Activated naive CD4-positive, alpha-beta T cell treated with anti-CD3 and anti-CD28 coated beads, Interleukin-2, amount 50 U/mL, for 72 hours (primary cell): ENCODE data around the gene ARHGAP18. TPM values are rescaled to one million over a fixed set of nuclear protein-coding genes. Genes with fewer than 3 reads are reported as not detected.

Source experiments
- ATAC-seq, 2 donors: fragments of 150-1000 bp; cut with Tn5 transposase; 2 replicates each; pipeline ENCODE4 v1.10.0; 2021; ENCODE audit warnings: mild to moderate bottlenecking in 2 of 2, moderate library complexity in 2 of 2
- DNase-seq, 2 donors: peaks; one replicate each; pipeline ENCODE4 v3.0.0; 2021 to 2022; ENCODE audit warnings: low spot score in 2 of 2
- H3K27ac Mint-ChIP-seq, 2 donors: one replicate each; pipeline ENCODE4 v1.8.0; 2022; ENCODE audit warnings: mild to moderate bottlenecking in 2 of 2, mixed read lengths in 2 of 2
- H3K36me3 Mint-ChIP-seq, 2 donors: one replicate each; pipeline ENCODE4 v1.8.0; 2022; ENCODE audit warnings: mixed read lengths in 2 of 2
- H3K9me3 Mint-ChIP-seq, 2 donors: one replicate each; pipeline ENCODE4 v1.8.0; 2022; ENCODE audit warnings: mixed read lengths in 2 of 2
- total RNA-seq, 2 donors: library from RNA; stranded (reverse); gene quantifications; one replicate each; pipeline ENCODE4 v1.2.3, GENCODE V29; 2022

ARHGAP18 gene
- total RNA-seq, 2 donors from 2014 or later: 7.7 to 8.7 TPM

- Mint-ChIP-seq H3K9me3 (no peaks in the 10 kb centered on the region), H3K36me3 (no peaks in the 10 kb centered on the region), H3K27ac (no peak overlapping the region)
- ATAC-seq (no peak), DNase-seq (no peak)
Measured at GRCh38 chr6:129645830-129646579, 64.0 kb downstream of the ARHGAP18 start.

GRCh38 chr6:129645106-129645829, 64.7 kb downstream of the ARHGAP18 start:
- ATAC-seq (no peak), DNase-seq (no peak)
- Mint-ChIP-seq H3K27ac (no peak overlapping the region), H3K36me3 (no peaks in the 10 kb centered on the region), H3K9me3 (no peaks in the 10 kb centered on the region)

- DNase-seq: no peak
- Mint-ChIP-seq H3K9me3 (no peaks in the 10 kb centered on the region), H3K36me3 (no peaks in the 10 kb centered on the region), H3K27ac (no peak overlapping the region)
- no peak for ATAC-seq
Measured at GRCh38 chr6:129644567-129645015, 65.4 kb downstream of the ARHGAP18 start.

- H3K9me3 Mint-ChIP-seq: no peaks in the 10 kb centered on the region
- H3K36me3 Mint-ChIP-seq: no peaks in the 10 kb centered on the region
- no peak overlapping the region for H3K27ac Mint-ChIP-seq
- ATAC-seq (no peak), DNase-seq (no peak)
Measured at GRCh38 chr6:129643968-129644367, 66.0 kb downstream of the ARHGAP18 start.

- no peak for DNase-seq
- no peak overlapping the region for H3K27ac Mint-ChIP-seq
- no peaks in the 10 kb centered on the region for H3K9me3 Mint-ChIP-seq
- no peak for ATAC-seq
- no peaks in the 10 kb centered on the region for H3K36me3 Mint-ChIP-seq
Measured at GRCh38 chr6:129643176-129643575, 66.8 kb downstream of the ARHGAP18 start.

- H3K27ac Mint-ChIP-seq: no peak overlapping the region
- no peaks in the 10 kb centered on the region for H3K36me3 Mint-ChIP-seq
- no peaks in the 10 kb centered on the region for H3K9me3 Mint-ChIP-seq
- ATAC-seq (no peak), DNase-seq (no peak)
Measured at GRCh38 chr6:129642322-129642721, 67.7 kb downstream of the ARHGAP18 start.

- no peak for ATAC-seq
- Mint-ChIP-seq H3K27ac (no peak overlapping the region), H3K36me3 (no peaks in the 10 kb centered on the region), H3K9me3 (no peaks in the 10 kb centered on the region)
- no peak for DNase-seq
Measured at GRCh38 chr6:129641344-129641743, 68.6 kb downstream of the ARHGAP18 start.

GRCh38 chr6:129638686-129639085, 71.3 kb downstream of the ARHGAP18 start:
- no peaks in the 10 kb centered on the region for H3K9me3 Mint-ChIP-seq

GRCh38 chr6:129638055-129638684, 71.8 kb downstream of the ARHGAP18 start:
- Mint-ChIP-seq H3K27ac (no peak overlapping the region), H3K36me3 (no peaks in the 10 kb centered on the region), H3K9me3 (no peaks in the 10 kb centered on the region)
- ATAC-seq (no peak), DNase-seq (no peak)

More at GRCh38 chr6:129638686-129639085, 71.3 kb downstream of the ARHGAP18 start:
- H3K27ac Mint-ChIP-seq: no peak overlapping the region
- no peaks in the 10 kb centered on the region for H3K36me3 Mint-ChIP-seq
- ATAC-seq (no peak), DNase-seq (no peak)

GRCh38 chr6:129637340-129638054, 72.5 kb downstream of the ARHGAP18 start:
- Mint-ChIP-seq H3K9me3 (no peaks in the 10 kb centered on the region), H3K27ac (no peak overlapping the region), H3K36me3 (no peaks in the 10 kb centered on the region)
- ATAC-seq (no peak), DNase-seq (no peak)

GRCh38 chr6:129635396-129636130, 74.4 kb downstream of the ARHGAP18 start:
- Mint-ChIP-seq H3K9me3 (no peaks in the 10 kb centered on the region), H3K36me3 (no peaks in the 10 kb centered on the region), H3K27ac (no peak overlapping the region)
- ATAC-seq (no peak), DNase-seq (no peak)

GRCh38 chr6:129634411-129635230, 75.4 kb downstream of the ARHGAP18 start:
- H3K36me3 Mint-ChIP-seq: no peaks in the 10 kb centered on the region
- no peak for ATAC-seq
- no peak for DNase-seq
- no peaks in the 10 kb centered on the region for H3K9me3 Mint-ChIP-seq
- no peak overlapping the region for H3K27ac Mint-ChIP-seq

- Mint-ChIP-seq H3K36me3 (no peaks in the 10 kb centered on the region), H3K27ac (no peak overlapping the region), H3K9me3 (no peaks in the 10 kb centered on the region)
- DNase-seq: no peak
- ATAC-seq: no peak
Measured at GRCh38 chr6:129633529-129633928, 76.4 kb downstream of the ARHGAP18 start.

- H3K9me3 Mint-ChIP-seq: no peaks in the 10 kb centered on the region
- no peak for DNase-seq
- no peak overlapping the region for H3K27ac Mint-ChIP-seq
- no peak for ATAC-seq
- no peaks in the 10 kb centered on the region for H3K36me3 Mint-ChIP-seq
Measured at GRCh38 chr6:129632172-129632613, 77.8 kb downstream of the ARHGAP18 start.

- Mint-ChIP-seq H3K36me3 (no peaks in the 10 kb centered on the region), H3K9me3 (no peaks in the 10 kb centered on the region), H3K27ac (no peak overlapping the region)
- DNase-seq: no peak
- ATAC-seq: peak in 1 of 2 donors; percentile 26
Measured at GRCh38 chr6:129631070-129631469, 78.9 kb downstream of the ARHGAP18 start.
